Kidney (tissue), 14 donors: ENCODE measurements around the gene TBCD. TPM values are rescaled to one million over a fixed set of nuclear protein-coding genes. Genes with fewer than 3 reads are reported as not detected.

Source experiments
- DNase-seq, 5 donors: peaks; one replicate each; pipeline ENCODE4 v3.0.0-alpha.2; 2013 to 2020
- FAIRE-seq: peaks from 2 replicates; lab custom pipeline; 2012; peaks lifted over from hg19 to GRCh38; lab: Jason Lieb, UNC
- H3K27ac ChIP-seq, 2 donors: one replicate each; pipeline ENCODE4 v1.7.0; 2013; ENCODE audit warnings: low read depth in 2 of 2, low read length in 2 of 2, inconsistent platforms in 1 of 2
- H3K27me3 ChIP-seq: one replicate; pipeline ENCODE4 v1.7.1; 2013; ENCODE audit warnings: low read length, inconsistent platforms; ENCODE audit not compliant: control insufficient read depth, insufficient read depth
- H3K36me3 ChIP-seq, 3 donors: one replicate each; pipeline versions ENCODE4 v1.7.0 to v1.7.1; 2013; ENCODE audit warnings: low read length in 3 of 3, control low read depth in 1 of 3, inconsistent platforms in 1 of 3; ENCODE audit not compliant: insufficient read depth in 3 of 3, control insufficient read depth in 2 of 3
- H3K4me1 ChIP-seq, 3 donors: one replicate each; pipeline versions ENCODE4 v1.7.0 to v1.7.1; 2013; ENCODE audit warnings: low read length in 3 of 3, inconsistent platforms in 1 of 3, low read depth in 1 of 3; ENCODE audit not compliant: control insufficient read depth in 2 of 3, insufficient read depth in 2 of 3
- H3K4me3 ChIP-seq, 3 donors: one replicate each; pipeline versions ENCODE4 v1.7.0 to v1.8.1; 2013; ENCODE audit warnings: low read length in 3 of 3, control low read depth in 1 of 3, inconsistent platforms in 1 of 3
- H3K9ac ChIP-seq, 3 donors: one replicate each; pipeline versions ENCODE4 v1.7.0 to v1.7.1; 2013; ENCODE audit warnings: low read length in 3 of 3, control low read depth in 1 of 3, inconsistent platforms in 1 of 3
- H3K9me3 ChIP-seq, 3 donors: one replicate each; pipeline versions ENCODE4 v1.7.0 to v1.7.1; 2013; ENCODE audit warnings: low read length in 3 of 3, control low read depth in 1 of 3, inconsistent platforms in 1 of 3; ENCODE audit not compliant: control insufficient read depth in 2 of 3, insufficient read depth in 1 of 3
- intact Hi-C: fragments of 100-400 bp; cut with DNase I; formaldehyde crosslinking; loops from one replicate; pipeline ENCODE4 v1.11.1; 2022
- polyA plus RNA-seq: library from polyadenylated mRNA; stranded (reverse); fragments of 350-450 nt; fragmentation: Illumina TruSeq; extraction: RNeasy Lipid Tissue Mini Kit (QIAGEN cat#74804); gene quantifications from one replicate; pipeline ENCODE4 v1.2.3, GENCODE V29; 2014; ENCODE audit warnings: low read depth, low replicate concordance; ENCODE audit not compliant: insufficient read depth
- total RNA-seq: library from RNA; stranded (reverse); fragmentation: NEBNext Ultra II Directional; extraction: Animal tissue kit (Norgen Biotek cat#: 25700); gene quantifications from one replicate; pipeline ENCODE4 v1.2.1, GENCODE V29; 2021
- TF ChIP-seq, protein P1 (sequence below): IDR thresholded peaks from 3 replicates; pipeline ENCODE4 v1.5.1; 2012; ENCODE audit warnings: mild to moderate bottlenecking, moderate library complexity, borderline replicate concordance; ENCODE audit not compliant: insufficient read depth; ENCODE audit errors: extremely low read depth
- donor health status: control.
- donor health status: control.
- donor health status: control.
- donor health status: control.
- donor health status: control.
- donor health status: DM: yes; HTN: yes; CAD: no.
- donor health status: Normal renal cell carcinoma (clear cell type).

The TBCD gene
- total and polyA plus RNA-seq, 2 donors from 2014 or later, result 72.8 to 78.7 TPM

DNA sequence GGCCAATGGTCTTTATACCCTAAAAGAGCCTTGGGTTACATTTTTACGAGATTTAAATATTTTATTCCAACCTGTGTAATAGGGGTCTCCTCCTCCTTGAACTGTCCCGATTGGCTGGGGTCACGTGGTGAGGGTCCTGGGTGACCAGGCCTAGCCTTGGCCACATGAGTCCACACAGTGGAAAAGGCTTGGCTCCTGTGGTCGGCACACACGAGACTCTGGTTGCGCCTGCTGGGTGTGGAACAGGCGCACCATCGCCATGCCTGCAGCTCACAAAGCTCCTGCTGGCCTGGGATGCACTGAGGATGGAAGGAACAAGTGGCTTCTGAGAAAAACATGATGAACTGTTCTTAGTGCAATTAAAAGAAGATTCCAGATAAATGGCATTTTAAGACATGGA lies 191.9 kb downstream of the TBCD start:
- peaks cover 4 to 25% (median 25%) of the 10 kb centered on the region in 3 donors for H3K36me3 ChIP-seq
- no peak overlapping the region for H3K9ac ChIP-seq
- H3K4me3 ChIP-seq, result no peak overlapping the region
- intact Hi-C loops, result no loop called here
- peaks cover 3 to 21% (median 9%) of the 10 kb centered on the region in 3 donors for H3K9me3 ChIP-seq
- TF ChIP-seq, protein P1, sequence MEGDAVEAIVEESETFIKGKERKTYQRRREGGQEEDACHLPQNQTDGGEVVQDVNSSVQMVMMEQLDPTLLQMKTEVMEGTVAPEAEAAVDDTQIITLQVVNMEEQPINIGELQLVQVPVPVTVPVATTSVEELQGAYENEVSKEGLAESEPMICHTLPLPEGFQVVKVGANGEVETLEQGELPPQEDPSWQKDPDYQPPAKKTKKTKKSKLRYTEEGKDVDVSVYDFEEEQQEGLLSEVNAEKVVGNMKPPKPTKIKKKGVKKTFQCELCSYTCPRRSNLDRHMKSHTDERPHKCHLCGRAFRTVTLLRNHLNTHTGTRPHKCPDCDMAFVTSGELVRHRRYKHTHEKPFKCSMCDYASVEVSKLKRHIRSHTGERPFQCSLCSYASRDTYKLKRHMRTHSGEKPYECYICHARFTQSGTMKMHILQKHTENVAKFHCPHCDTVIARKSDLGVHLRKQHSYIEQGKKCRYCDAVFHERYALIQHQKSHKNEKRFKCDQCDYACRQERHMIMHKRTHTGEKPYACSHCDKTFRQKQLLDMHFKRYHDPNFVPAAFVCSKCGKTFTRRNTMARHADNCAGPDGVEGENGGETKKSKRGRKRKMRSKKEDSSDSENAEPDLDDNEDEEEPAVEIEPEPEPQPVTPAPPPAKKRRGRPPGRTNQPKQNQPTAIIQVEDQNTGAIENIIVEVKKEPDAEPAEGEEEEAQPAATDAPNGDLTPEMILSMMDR, result no peak
- no peaks in the 10 kb centered on the region for H3K27me3 ChIP-seq
- FAIRE-seq (no peak), DNase-seq (peak in 1 of 5 donors; percentile 22)
- no peak overlapping the region for H3K27ac ChIP-seq
- H3K4me1 ChIP-seq, result no peaks in the 10 kb centered on the region

DNA sequence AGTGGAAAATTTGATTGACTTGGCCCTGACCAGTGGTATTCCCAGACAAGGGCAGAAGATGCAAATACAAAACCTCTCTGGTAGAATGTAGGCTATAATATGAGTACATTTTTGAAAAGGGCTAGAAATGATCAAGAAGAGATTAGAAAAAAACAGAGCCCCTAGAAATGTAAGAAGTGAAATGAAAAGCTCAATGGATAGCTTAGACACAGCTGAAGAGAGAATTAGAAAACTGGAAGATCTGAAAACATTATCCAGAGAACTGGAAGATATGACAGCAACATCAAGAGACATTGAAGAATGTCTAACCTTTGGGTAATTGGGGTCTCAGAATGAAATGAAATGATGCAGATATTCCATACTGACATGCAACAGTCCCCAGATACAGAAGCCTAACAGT lies 193.1 kb downstream of the TBCD start:
- H3K36me3 ChIP-seq, result peaks cover 4 to 23% (median 15%) of the 10 kb centered on the region in 3 donors
- intact Hi-C loops, result no loop called here
- DNase-seq, result no peak
- no peak overlapping the region for H3K9ac ChIP-seq
- H3K4me1 ChIP-seq, result no peaks in the 10 kb centered on the region
- no peak for FAIRE-seq
- TF ChIP-seq, protein P1, result no peak
- no peak overlapping the region for H3K4me3 ChIP-seq
- H3K27ac ChIP-seq, result no peak overlapping the region
- peaks cover 3 to 21% (median 9%) of the 10 kb centered on the region in 3 donors for H3K9me3 ChIP-seq
- H3K27me3 ChIP-seq, result no peaks in the 10 kb centered on the region

DNA sequence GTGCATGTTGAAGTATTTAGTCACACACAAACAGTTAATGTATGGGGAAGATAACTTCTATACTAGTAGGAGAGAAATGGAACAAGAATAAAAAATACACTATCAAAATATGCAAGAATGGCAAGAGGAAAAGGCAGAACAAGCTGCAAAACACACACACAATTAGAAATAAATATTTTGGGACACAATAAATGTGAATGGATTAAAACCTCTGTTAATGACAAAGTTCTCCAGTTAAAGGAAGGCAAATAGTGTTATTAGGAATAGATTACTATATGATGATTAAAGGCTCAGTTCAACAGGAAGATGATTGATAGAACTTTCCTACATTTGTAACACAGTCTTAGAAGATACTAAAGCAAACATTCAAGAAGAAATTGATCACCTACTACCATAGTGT lies 194.2 kb downstream of the TBCD start:
- TF ChIP-seq, protein P1, result no peak
- no peak overlapping the region for H3K27ac ChIP-seq
- intact Hi-C loops, result no loop called here
- no peak for FAIRE-seq
- no peaks in the 10 kb centered on the region for H3K27me3 ChIP-seq
- H3K9ac ChIP-seq, result no peak overlapping the region
- peaks cover 4 to 19% (median 14%) of the 10 kb centered on the region in 3 donors for H3K36me3 ChIP-seq
- DNase-seq, result no peak
- no peak overlapping the region for H3K4me3 ChIP-seq
- no peaks in the 10 kb centered on the region for H3K4me1 ChIP-seq
- peaks cover 3 to 21% (median 9%) of the 10 kb centered on the region in 3 donors for H3K9me3 ChIP-seq
